Medulla oblongata (tissue), 1 donor: Measurements from ENCODE around the gene SAMHD1.

ENCODE experiments used
- DNase-seq: peaks from one replicate; pipeline ENCODE4 v3.0.0-alpha.2; 2015; ENCODE audit errors: extremely low spot score

SAMHD1 gene

DNA sequence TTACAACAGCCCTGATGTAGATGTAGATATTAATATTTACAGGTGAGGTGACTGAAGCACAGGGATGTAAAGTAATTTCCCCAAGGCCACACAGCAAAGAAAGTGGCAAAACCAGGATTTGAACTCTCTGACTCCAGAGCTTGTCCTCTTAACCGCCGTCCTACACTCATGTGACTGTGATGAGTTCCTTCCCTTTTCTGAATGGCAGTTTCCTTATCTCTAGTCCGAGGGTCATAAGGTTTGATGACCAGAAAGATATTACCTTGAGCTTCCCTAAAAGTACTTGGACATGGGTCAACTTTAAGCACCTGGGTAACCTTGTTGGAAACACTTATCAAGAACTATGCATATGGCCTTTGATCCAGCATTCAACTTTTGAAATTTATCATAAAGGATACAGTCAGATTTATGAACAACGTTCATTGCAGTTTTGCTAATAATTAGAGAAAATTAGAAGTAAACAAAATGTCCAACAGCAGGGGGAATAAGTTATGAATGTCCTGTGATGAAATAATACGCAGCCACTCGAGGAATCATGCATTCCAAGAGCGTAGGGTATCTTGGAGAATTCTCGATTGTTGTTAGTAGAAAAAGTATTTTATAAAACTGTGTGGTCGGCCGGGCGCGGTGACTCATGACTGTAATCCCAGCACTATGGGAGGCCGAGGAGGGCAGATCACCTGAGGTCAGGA, 77.9 kb downstream of the SAMHD1 start:
- peak; percentile 16 for DNase-seq

DNA sequence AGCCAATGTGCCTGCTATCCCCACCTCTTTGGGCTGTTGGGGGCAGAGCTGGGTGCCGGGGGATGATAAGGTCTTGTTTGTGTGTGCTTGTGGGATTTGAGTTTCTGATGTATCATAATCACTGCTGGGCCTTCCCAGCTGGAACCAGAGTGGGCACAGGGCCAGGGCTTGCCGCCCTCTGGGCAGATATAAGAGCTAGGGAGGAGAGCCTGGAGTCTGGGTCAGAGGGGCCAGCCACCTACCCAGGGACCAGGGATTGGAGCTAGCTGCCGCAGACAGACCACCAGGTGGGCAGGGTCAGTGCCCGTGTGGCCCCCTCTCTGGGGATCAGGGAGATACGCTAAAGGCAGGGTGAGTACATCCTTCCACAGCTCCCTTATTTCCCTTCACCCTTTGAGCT, 78.7 kb downstream of the SAMHD1 start:
- DNase-seq: no peak

DNA sequence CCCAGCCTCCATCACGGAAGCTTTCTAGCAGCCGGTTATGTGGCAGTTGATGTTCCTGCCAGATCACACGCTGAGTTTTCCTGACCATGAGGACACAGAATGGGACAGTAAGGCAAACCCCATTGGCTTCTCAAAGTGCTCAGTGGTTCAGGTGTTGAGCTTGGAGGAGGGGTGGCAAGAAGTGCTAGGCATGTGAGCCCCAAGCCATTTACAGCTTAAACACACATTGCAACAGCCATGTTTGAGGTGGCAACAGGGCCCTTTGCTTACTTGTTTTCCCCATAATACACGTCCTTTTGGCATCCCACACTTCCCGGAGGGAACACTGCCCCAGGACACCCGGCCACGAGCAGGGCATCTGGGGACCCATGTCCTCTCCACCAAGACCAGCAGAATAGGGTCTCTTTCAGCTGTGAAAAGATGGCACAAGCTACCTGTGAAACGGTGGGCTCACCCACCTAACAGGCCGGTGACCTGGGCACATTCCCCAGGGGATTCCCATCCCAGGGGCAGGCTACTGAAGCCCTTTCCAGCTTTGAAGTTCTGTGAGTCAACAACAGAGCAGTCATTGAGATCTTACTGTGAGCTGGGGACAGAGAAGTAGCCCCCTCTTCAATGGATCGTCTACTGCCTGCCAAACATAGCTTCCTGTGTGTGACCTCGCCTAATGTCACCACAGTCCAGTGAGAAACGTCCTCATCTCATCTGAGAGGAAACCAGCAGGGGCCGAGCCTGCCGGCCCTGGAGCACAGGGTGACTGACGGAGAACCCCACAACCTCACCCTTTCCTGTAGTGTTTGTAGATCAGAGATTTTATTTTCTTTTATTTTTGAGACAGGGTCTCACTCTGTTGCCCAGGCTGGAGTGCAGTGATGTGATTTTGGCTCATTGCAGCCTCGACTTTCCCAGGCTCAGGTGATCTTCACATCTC, 79.6 kb downstream of the SAMHD1 start:
- no peak for DNase-seq

DNA sequence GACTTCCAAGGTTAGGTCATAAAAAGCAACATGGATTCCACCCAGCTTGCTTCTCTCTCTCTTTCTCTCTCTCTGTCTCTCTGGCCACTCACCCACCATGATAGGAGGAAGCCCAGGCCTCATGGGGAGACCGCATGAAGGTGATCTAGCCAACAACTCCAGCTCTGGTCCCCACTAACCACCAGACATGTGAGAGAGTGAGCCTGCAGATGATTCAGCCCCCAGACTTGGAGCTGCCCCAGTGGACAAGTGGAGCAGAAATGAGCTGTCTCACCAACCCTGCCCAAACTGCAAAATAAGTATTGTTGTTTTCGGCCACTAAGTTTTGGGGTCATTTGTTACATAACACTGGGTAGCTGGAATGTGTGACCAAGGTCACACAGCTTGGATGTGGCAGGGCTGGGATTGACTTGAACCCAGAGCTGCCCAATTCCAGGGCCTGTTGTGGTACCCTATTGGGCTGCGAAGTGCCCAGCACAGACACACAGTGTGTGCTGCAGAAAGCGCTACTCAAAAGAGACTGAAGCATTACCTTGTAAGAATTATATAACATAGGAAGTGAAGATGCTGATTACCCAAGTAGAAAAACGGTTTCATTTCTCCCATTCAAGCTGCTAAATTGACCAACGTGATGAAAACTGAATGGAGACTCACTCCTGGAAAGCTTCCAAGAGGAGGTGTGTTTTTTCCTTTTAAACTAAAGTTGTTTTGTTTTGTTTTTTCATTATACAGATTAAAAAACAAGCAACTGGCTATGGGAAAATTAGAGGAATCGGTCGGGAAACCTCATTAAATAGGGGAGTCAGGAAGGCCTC, 84.6 kb downstream of the SAMHD1 start:
- DNase-seq: peak; percentile 60

DNA sequence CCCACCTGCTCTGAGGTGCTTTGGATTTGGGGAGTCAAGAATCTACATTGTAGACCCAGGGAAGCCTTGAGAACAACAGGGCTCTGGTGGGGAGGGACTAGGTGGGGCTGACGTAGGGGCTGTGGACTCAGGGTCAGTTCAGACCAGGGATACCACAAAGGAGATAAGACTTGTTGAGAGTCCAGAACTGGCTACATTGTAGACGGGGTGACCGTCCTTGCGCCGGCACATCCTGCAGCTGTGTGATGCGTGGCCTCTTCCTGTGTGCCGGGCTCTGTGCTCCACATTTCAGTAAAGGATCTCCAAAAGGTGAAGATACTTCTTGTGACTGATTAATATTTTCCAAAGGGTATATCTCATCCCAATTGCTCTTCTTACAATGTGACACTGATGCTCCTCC, 85.3 kb downstream of the SAMHD1 start:
- DNase-seq: no peak

DNA sequence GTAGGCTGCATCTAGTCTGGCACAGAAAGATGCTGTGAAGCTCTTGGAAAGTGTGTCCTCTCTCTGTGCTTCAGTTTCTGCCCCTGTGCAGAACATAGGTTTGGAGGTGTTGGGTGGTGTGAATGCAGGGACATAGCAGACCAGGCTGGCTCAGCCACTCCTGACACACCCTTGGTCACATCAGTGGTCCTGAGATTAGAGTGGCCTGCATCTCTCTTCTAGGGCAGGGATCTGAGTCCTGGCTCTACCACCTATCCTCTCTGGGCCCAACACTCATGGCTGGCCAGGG, 85.7 kb downstream of the SAMHD1 start:
- no peak for DNase-seq

DNA sequence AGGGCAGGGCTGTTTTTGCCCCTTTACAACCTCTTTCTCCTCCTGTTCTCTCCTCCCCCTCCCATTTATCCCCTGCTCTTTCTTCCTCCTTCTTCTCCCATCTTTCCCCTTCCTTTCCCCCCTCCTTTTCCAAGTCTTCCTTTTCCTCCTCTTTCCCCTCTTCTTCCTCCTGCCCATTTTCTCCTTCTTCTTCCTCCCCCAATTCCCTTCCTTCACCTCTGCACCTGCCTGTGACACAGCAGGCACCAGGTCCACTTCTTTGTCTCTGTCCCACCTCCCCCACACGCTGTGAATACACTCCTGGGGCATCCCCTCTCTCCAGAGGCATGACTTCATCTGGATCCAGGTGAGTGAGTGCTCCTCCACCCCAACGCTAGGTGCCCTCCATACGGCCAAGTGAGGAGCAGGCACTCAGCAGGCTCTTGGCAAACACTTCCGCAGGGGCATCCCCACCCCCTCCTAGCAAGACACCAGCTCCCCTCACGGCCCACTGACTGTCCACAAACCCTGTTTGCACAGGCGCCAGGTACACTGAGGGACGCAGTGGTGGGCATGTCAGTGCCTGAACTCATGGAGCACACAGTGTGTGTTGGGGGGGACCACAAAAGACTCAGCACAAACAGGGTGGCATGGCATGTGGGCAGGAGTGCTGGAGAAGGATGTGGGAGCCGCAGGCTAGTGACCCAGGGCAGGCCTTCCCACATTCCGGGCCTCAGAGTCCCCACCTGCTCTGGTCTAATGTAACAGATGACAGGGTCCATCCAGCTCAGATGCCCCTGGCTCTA, 86.2 kb downstream of the SAMHD1 start:
- no peak for DNase-seq

DNA sequence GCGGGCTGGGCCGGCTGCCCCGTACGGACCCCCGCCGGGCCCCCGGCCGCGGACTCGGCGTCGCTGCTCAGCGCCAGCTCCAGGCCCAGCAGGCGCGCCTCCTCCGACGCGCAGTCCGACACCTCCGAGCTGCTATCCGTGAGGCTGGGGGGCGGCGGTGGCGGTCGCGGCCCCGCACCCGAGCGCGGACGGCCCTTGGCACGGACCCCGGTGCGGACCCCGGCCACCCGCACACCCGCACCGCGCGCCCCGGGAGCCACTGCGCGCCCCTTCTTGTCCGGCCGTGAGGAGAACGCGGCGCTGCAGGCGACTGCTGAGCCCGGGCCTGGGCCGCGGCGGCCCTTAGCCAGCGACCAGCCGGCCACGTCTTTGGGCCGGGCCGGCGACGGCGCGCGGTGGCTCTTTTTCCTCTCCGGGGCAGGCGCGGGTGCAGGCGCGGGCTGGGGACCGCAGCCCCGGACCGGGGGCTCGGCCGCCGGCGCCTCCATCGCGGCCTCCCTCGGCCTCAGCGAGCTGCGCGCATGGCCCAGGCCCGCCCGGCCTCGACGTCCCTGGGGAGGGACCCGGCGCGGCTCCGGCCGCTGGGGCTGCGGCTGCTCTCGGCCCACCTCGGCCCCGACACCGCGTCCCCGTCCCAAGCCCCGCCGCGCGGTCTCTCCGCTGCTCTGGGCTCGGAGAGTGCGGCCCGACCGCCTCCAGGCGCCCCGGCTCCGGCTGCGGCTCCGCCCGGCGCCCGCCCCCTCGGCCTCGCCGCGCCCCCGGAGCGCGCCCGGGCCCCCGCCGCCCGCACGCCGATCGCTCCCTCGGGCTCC, 88.4 kb downstream of the SAMHD1 start:
- no peak for DNase-seq

DNA sequence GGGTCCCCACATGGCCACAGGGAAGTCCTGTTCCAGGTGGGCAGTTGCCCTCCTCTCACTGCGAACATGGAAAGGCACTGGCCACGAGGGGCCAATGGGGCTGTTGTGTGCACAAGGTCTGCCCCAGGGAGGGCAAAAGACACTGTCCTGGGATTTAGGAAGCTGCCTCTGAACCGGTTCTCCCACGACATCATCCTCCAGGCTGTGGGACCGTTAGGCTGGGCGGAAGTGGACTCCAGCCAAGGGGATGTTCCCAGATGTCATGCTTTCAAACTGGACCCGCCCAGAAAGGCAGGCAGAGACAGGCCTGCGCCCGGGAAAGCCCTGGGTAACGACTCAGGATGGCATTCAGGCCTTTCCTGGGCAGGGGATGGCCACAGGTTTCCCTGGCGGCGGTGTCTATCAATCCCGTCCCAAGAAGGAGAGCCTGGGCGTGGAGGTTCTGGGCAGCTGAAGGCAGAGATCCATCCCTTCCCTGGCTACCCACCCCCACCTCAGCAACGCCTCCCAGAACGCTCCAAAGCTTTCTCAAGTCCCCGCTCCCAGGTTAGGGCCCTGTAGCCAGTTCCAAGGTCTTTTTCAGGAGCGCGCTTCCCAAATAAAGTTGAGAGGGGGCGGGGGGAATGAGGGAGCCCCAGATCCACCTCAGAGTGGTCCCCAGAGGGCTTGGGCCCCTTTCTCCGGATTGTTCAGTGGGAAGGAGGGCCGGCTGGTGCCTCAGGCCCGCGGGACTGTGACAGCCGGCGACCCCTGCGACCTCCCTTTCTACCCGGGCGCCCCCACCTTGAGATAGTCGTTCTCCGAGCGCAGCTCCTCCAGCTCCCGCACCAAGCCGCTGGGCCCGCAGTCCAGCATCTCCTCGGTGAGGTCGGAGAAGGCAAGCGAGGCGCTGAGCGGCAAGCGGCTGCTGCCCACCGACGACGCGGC, 89.4 kb downstream of the SAMHD1 start:
- peak; percentile 93 for DNase-seq

DNA sequence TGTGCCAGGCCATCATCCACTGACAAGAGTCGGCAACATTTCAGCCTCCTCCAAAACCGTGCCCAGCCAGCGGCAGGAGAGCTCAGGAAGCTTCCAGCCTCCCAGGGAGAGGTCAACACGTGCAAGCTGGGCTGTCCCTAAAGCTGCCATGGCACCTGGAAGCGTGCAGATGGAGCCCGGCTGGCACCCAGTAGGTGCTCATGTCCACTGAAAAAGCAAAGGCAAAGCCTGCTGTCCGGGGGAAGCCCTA, 90.0 kb downstream of the SAMHD1 start:
- no peak for DNase-seq

DNA sequence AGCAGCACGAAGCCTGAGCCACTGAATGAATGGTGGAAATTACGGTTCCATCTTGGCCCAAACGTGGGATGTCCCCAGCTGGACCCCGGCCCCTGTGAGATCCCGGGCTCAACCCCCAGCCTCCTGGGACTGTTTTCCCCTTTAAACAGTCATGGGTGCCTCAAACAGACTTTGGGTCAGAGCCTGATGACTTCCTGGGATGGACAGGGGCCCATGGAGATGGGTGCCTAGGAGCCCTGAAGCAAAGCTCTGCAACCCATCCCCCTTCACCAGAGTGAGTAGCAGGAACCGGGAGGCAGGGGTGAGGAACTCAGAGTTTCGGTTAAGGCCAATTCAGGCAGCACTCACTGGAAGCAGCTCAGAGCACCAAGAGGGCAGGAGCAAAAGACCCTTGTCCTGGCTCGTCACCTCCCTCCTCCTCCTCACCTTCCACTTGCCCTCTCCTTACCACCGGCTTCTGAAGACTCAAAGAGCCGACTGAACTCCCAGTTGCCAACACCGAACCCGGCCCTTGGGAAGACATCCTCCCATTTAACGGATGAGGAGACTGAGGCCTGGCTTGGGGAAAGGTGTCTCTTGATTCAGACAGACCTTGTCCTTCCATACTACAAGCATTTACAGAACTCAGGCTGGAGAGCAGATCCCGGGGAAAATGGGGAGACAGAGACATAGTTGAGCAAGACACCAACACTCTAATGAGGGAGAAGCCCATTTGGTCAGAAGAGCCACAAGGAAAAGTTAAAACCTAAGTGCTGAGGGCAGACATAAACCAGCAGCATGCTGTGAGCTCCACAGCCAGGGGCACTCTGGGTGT, 90.5 kb downstream of the SAMHD1 start:
- DNase-seq: no peak

DNA sequence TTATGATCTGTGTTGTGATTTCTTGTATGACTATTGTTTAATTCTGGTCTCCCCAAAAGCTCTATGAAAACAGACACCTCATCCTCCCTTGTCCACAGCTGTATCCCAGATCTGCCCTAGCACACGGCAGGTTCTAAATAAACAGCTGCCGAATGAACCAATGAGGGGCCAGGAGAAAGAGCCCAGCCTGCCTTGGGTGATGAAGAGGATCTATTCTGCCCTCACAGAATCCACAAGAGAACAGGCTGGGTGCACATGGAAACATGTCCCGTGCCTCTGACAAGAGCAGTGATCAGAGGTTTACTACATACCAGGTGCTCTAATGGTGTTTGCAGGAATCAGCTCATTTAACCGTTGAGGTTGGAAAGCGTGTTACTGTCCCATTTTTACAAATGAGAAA, 91.2 kb downstream of the SAMHD1 start:
- DNase-seq: no peak

DNA sequence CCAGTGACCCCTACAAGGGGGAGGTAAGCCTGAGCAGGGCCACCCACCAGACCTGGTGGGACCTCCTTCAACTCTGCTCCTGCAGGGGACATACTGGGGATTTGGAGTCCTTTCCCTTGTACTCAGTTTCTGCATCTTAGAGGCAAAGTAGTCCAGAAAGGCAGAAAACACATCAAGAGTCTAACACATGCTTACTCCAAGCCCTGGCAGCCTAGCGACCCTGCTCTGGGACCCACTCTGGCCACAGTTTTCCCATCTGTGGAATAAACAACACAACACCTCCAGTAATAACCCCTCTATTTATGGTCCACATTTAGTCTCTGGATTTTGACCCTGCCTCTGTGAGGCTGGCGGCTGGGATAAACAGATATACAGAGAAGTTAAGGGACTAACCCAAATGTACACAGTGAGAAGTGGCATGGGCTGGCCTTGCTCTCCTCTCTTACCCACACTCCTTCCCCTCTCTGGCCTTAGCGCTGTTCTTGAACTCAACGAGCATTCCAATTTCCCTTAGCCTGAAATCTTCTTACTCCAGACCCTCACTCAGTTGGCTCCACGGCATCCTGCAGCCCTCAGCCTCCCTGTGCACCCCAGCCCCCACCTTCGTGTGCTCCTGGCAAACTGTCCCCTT, 91.7 kb downstream of the SAMHD1 start:
- DNase-seq: no peak

DNA sequence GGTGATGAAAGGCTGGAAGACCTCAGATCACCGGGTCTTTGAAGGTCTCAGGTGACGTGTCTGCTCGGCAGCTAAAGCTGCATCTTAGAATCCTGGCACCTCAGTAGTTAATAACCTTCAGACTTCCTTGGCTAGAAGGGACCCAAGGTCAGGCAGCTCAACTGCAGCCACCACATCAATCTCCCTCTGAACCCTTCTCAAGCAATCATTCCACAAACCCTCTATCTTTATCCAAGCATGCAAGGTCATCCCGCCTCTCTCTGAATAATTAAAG, 92.3 kb downstream of the SAMHD1 start:
- DNase-seq: no peak

DNA sequence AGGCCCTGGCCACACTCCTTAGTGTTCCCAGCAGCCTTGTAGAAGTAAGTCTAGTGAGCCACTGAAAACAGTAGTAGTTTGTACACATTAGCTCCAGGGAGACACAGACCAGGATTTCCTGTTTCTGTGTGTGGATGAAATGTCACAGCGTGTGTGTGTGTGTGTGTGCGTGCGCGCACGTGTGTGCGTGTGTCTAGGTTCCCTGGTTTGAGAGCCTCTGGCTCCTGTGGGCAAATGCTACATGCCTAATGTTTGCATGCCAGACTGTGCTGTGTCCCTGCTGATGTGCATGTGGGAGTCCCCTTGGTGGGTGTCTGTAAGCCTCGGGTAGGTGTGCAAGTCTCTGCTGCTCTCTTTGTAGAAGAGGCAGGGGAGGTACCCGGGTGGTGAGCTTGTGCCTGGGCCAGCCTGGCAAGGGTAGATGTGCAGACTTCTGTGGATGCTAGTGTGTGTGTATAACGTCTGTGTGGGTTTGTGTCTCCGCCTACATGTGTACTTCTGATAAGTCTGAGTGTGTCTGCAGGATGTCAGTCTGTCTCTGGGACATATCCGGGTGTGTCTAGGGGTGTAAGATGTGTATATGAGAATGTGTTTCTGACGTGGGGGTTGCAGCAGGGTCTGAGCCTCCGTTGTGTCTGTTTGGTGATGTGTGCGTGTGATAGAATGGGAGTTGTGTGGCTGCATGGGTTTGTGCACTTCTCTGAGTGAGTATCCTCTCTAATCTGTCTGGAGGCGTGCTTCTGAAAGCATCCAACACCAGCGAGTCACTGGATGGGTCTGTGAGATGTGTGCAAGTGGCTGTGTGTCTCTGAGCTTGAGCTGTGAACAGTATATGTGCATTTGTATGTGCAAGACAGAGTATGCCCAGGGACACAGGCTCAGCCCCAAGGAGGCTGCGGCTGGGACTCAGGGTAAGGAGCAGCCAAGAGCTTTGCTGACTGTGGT, 94.5 kb downstream of the SAMHD1 start:
- DNase-seq: peak; percentile 33

DNA sequence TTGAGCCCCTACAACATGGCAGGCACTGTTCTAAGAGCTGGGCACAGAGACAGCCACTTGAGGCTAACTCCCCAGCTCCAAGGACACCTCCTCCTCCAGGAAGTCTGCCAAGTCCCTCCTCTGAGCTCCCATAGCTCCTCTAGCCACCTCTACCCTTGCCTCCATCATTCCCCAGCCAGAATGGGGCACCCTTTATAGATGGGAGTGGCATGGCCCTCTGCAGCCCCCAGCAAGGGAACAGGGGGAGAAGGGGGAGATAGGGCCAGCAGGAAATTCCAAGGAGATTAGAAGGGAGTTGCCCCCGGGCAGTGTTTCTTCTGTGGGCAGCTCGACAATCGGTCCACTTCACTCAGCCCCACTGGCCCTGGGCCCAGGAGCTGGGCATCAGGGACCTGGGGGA, 95.3 kb downstream of the SAMHD1 start:
- DNase-seq: no peak

DNA sequence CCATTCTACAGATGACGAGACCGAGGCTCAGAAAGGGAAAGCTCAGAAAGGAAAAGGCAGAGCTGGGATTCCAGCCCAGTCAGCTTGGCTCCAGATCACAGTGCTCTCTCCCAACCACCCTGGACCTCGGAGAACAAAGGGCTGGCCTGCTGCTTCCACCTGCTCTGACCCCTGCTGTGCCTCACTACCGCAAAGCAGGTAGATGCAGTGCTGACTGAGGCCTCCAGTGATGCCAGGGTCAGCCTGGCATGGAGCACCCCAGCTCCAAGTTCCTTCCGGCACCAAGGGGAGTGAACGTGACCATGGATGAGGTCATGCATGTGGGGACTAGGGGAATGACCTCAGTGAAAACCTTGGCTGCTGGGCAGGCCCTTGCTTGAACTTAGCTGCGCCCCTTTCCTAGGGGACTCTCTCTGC, 96.3 kb downstream of the SAMHD1 start:
- DNase-seq: peak; percentile 46
